GM19438 (cell line): Measurements from ENCODE around the gene GNB1.

ENCODE experiments used
- ATAC-seq: cut with Tn5 transposase; IDR thresholded peaks from one replicate; pipeline ENCODE4 v1.9.1; 2021; ENCODE audit warnings: low read depth; ENCODE audit not compliant: unreplicated experiment

The GNB1 gene

GRCh38 chr1:1922956-1923833, 32.3 kb upstream of the GNB1 start:
- no peak for ATAC-seq

GRCh38 chr1:1922702-1922955, 31.7 kb upstream of the GNB1 start:
- no peak for ATAC-seq

GRCh38 chr1:1921901-1922701, 31.2 kb upstream of the GNB1 start:
- ATAC-seq = no peak

- no peak for ATAC-seq
Measured at GRCh38 chr1:1921459-1921862, 30.6 kb upstream of the GNB1 start.

- no peak for ATAC-seq
Measured at GRCh38 chr1:1920608-1921458, 29.9 kb upstream of the GNB1 start.

GRCh38 chr1:1920057-1920607, 29.2 kb upstream of the GNB1 start:
- ATAC-seq = no peak

- peak; percentile 86 for ATAC-seq
Measured at GRCh38 chr1:1919304-1920056, 28.6 kb upstream of the GNB1 start.

- ATAC-seq = no peak
Measured at GRCh38 chr1:1918901-1919303, 28.0 kb upstream of the GNB1 start, which contains the start of gene TMEM52. Gene TMEM52, minus strand, starts transcription at chr1:1919279. Its CDS starts 14 bp downstream, at chr1:1919265.

GRCh38 chr1:1917995-1918900, 27.4 kb upstream of the GNB1 start:
- ATAC-seq = no peak

GRCh38 chr1:1917304-1917976, 26.6 kb upstream of the GNB1 start:
- ATAC-seq = no peak

GRCh38 chr1:1916851-1917251, 26.0 kb upstream of the GNB1 start:
- ATAC-seq = no peak

- ATAC-seq = no peak
Measured at GRCh38 chr1:1915911-1916840, 25.3 kb upstream of the GNB1 start.

GRCh38 chr1:1914971-1915692, 24.2 kb upstream of the GNB1 start, which contains the start of gene CALML6:
Gene CALML6, plus strand, starts transcription at chr1:1915260. Its CDS starts 21 bp downstream, at chr1:1915281.
- no peak for ATAC-seq

GRCh38 chr1:1914101-1914970, 23.4 kb upstream of the GNB1 start:
- ATAC-seq = no peak

- ATAC-seq = no peak
Measured at GRCh38 chr1:1911350-1912041, 20.6 kb upstream of the GNB1 start.
